ENCODE measurements around the gene CMSS1.

Gene CMSS1

DNA sequence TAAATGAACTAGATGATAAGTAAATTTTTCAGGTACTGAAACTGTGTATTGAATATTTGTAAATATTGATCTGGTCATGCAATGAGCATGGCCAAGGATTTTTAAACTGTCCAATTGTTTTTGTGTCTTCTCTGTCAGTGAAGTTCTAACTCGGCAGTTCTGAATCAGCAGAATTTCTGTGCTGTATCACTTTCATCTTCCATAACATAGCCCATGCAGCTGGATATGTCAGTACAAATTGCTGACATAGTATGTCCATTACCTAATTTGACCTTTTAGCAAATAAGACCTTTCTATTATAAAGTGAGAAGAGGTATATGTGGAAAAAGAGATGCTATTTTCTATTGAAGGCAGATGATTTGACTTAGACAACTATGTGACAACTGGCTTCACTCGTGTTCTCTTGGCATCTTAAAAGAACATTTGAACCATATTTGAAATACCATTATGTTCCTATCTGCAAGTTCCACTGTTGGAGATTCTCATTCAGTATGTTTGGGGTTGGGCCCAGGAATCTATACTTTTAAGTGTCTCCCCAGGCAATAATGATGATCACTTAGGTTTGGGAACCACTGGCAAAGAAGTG is 90.4 kb downstream of the CMSS1 start:
- DNase-seq: no peak

DNA sequence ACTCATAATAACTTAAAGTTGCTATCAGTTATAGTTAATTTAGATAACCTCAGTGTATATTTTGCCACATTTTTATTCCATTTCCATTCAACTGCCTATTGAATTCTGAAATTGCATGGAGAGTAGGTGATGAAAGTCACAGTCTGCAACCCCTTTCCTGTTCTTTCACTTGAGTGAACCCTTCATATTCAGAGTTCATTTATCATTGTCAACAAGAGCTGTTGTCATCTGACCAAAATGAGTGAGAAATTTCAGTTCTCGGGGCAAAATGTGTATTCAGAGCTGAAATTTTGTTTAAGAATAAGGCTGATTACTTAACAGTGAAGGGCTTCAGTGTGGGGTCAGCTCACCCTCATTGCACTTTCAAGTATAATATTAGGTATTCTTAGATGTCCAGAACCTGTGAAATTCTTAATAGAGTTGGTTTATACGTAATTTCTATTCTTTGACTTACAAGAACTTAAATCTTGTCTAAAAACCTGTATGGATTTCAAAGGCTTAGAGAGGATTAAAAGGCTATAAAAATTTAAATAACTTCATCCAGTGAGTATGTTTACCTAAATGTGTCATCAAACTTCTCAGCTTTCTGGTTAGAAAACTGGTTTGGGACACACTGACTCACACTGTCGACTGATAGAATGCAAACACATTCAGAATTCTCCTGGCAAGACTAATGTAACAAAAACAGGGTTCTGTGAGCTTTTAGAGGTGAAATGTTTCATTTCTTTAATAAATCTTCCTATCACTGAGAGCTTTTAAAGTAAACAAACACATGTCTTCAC is 92.2 kb downstream of the CMSS1 start:
- DNase-seq: no peak

DNA sequence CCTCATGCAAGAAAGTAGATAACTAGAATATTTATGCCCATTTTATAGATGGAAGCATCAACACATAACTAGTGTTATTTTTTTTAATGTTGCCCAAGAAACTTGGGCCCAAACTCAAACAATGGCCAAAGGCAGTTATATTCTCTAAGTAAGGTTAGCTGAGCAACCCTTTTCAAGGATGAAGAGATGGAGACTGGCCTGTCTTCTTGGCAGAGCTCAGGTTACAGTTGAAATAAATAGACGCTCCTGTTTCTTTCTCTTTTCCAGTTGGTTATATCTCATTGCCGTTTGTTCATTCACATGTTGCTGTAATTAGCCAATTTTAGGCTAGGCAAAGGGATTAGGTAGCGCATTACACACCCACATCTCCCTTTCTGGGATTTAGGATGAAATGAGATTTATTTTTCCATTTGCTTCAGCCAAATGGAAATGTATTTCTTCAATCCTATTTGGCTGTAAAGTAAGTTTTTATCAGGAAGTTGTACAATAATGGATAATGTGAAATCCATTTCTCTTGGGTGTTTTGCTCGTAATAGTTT is 93.2 kb downstream of the CMSS1 start:
- DNase-seq: no peak

DNA sequence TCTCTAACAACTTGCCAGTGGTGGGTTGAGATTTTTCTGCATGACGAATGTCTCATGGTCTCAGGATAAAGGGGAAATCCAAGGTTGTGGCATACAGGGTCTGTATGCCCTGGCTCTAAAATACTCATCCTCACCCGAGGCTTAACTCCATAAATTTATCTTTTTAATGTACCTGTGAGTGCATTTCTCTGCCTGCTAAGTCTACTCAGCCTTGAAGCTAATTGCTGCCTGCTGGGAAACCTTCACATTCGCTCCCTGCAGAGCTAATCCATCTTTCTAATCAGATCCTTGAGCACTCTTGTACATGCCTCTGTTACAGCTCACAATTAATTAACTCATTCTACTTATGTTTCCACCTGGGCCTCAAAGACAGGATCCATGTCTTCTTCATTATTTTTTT is 93.8 kb downstream of the CMSS1 start:
- no peak for DNase-seq

DNA sequence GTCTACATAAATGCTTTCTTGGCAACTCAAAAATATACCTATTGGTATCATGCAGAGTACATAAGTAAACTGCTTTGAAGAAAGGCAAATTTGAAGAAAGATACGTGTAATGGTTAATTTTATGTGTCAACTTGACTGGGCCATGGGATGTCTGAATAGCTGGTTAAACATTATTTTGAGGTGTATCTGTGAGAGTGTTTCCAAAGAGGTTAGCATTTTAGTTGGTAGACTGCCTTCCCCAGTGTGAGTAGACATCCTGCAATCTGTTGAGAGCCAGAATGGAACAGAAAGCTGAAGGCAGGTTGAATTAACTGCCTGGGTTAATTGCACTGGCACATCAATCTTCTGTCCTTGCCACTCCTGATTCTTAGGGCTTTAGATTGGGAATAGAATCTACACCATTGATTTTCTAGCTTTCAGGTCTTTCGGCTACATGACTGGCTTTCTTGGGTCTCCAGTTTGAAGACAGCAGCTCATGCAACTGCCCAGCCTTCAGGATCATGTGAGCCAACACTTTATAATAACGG is 98.3 kb downstream of the CMSS1 start:
- no peak for DNase-seq

DNA sequence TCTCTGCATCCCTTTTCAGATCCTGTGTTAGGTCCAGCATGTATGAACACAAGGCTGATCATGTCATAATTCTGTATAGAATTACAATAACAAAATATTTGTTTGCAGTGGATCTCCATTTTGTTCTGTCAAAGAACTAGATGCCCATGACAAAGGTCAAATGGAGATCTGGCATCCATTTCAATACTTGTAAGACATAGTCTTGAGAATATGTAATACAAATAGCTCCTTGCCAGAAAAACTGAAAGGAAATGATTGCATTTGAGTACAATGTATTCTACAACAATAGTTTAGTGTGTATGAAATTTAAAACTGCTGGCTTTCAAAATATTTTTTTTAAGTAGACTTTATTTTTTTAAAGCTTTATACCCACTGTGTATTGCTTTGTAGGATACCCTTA is 101.1 kb downstream of the CMSS1 start:
- DNase-seq: no peak

DNA sequence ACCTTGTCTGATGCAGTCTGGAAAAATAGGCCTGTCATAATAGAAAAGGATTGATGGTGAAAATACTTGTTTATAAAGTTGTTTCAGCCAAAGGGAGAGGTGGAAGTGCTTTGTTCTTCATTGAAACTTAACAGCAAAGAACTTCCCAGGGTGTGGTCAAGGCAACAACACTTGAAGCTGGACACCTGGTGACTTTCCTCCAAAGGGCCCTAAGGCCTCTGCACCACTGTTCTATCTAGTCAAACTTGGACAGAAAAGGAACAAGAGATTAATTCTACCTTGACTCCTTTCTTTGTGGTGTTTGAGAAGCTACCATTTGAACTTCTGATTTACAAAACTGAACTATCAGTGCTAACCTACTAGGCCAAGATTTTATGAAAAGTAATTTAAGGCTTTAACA is 102.0 kb downstream of the CMSS1 start:
- DNase-seq: no peak

DNA sequence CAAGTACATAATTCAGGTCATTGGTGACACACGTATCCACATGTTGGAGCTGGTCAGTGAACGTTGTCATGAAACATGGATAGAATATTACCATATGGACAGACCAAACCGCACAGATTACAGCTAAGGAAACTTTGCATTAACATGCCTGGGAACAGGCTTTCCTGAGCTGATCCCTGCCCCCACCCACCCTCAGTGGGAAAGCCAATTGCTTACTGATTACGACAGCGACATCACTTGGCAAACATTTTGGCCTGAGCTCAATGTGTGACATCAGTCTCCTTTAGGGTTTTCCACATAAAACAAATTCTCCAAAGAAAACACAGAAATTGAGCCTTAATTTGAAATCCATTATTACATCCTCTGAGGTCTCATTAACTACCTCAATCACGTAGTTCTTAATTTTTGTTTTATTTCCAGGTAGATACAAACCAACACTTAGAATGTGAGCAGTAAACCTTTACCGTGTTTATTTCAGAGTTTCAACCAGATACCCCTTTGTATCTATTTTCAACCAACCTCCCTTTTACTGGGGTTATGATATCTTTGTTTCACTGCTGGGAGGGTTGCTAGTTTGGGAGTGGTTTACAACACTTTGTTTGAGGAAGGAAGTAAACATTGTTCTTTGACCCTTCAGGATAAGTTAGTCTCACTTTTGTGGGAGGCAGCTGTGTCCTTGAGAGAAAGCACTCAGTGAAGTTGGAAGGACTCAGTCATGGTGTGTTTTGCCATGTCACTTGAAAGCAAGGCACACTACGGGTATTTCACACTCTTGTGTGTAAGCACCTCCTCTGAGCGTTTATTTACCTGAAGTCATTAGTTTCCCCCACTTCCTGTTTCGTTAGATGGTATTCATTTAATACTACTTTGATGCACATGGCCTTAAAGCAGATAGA is 103.1 kb downstream of the CMSS1 start:
- DNase-seq: peak; percentile 53

DNA sequence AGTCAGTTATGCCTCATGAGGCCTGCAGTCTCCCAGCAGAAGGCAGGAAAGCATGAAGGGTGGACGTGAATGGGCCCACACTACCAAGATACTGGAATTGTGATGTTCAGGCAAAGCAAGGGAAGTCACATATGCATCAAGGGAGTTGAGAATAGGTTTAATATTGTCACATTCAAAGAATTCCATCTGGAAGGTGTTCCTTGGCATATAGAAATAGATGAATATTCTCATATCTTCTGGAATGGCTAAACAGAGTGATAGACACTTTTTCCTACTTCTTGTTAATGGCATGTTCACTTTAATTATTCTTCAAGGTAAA is 103.7 kb downstream of the CMSS1 start:
- DNase-seq: no peak

DNA sequence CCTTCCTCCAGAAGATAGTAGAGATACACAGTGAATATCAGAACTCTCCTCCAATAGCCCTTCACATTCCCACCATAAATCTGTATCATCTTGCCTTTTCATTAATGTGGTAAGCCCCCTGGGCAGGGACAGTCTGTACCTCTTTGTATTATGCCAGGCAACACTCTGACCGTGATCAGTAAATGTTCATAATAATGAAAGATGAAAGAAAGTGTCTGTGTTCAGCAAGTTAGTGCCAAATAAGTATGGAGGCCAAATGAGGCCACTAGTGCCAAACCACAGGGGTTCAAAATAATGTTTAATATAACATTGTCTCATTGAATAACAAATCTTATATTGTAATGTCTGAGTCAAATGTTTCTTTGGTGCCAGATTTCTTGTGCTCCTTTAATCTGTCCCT is 104.3 kb downstream of the CMSS1 start:
- DNase-seq: no peak

DNA sequence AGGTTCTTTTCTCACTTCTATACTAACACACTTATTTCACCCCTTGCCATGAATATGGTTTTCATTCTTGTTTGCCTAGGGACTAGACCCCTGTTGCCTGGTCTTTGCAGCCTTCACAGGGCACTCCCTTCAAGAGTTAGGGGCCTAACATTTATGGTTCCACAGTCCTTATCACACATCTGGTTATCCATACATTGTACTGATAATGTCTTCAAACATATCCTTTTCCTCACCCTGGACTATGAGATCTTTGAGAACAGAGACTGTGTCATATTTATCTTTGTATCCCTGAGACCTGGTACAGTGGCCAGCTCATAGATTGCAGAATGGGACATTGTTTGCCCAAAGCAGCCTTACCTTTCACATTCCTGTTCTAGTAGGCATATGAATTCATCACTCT is 106.2 kb downstream of the CMSS1 start:
- DNase-seq: no peak

DNA sequence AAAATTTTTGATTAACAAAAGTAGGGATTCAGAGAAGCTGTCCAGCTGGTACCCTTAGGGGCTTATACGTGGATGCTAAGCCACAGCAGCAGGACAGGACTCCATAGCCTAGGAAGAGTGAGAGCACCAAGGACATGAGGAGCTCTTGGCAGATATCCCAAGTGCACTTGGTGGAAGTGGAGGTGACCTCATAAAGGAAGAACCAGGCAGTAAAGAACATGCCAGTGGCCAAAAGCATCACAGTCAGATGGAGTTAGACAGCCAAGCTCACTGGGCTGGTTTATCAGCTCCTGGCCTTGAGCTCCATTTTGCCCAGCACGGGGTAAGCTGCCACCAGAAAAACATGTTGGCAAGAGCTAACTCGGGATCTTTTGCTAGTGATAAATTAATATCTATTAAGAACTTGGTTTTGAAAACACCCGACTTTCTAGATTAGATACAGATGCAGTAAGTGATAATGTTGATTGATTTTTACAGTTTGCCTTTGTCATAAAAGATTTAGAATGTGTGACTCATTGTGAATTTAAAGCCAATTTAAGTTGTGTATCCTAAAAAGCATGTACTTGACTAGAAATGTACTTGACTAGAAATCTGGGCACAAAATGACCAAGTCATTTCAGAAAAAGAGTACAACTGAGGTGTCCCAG is 108.0 kb downstream of the CMSS1 start:
- peak; percentile 10 for DNase-seq

DNA sequence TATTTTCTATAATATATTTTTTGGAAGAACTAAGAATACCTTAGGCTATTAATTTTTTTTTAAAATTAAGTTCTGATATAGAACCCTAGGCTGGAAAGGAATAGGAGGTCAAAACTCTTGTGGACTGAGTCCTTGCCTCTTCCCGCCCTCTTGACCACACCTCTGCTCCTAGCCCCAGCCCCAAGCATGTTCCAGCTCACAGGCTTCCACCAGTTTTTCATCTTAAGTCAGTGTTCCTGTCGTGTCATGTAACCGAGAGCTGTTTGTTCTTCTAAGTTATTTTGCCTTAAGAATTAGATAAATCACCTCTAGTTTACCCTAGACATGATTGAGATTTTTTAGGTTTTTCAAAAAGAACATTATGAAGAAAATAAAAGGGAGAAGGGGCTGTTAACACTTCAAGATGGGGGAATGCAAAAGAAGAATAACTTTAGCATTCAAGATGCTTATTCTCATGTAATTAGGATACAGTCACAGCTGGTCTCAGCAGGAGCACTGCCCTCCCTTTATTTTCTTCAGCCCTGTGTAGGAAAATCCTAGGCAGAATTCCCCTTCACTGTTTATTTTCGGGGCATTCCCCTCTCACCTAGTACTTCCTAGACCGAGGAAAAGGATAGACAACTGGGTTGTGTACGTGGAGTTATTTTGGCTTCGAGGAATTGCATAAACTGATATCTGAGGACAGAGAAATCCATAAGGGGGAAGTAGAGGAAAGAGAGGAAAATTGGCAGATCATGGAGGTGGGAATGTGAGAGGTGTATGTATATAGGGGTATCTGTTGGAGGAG is 110.2 kb downstream of the CMSS1 start:
- no peak for DNase-seq

DNA sequence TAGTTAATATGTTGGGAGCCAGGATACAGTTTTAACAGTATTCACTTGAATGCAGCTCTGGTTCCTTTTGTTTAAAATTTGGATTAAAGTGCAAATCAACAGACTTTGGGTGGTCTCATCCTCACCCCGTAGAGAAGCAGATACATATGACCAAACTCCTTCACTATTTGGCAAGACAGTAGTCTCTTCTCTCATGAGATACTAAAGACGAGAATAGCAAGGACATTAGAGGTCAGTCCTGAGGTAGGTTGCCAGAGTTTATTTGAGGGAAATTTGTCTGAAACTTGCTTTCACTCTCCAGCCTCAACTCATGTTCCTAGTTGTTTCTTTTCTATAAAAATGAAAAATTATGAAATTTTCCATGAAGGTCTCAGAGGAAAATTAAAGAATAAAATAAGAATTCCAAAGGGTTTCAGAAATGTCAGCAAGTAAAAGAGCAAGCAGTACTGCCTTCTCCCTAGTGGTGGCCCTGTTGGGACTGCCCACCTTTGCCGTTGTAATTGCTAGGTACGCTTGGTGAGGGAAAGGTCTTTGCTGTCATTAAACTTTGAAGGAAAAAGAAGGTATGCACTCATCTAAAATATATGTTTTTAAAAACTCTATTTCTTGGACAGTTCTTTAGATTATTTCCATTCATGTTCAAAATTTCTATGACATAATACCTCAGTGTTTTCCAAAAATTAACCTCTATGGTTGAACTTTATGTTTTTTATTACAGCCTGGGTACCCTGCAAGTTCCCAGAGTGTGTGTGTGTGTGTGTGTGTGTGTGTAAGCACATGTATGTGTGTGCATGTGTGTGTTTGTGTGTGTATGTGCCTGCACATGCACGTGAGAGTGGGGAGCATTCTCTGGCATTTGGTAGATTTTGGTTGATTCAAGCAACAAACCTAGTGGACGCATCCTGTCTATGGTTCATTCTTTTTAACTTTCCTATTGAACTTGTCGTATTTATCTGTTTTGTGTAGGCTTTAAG is 111.4 kb downstream of the CMSS1 start:
- no peak for DNase-seq

DNA sequence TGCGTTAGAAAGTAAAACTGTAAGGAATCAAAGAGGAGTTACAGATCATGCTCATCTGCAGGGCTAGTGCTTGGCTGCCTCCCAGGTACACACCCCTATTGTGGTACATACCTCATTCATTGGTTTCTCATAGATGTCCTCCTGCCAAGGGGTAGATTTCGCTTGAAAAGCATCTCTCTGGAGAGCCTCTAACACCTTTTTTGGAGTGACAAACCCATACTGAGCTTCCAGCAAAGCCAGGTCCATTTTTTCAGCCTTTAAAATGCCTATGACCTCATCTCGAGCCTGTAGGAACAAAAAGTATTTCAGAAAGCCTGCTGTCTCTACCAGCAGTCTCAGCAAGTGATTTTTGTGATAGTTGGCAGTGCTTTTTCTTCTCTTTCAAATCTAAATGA is 112.1 kb downstream of the CMSS1 start:
- DNase-seq: peak; percentile 34

DNA sequence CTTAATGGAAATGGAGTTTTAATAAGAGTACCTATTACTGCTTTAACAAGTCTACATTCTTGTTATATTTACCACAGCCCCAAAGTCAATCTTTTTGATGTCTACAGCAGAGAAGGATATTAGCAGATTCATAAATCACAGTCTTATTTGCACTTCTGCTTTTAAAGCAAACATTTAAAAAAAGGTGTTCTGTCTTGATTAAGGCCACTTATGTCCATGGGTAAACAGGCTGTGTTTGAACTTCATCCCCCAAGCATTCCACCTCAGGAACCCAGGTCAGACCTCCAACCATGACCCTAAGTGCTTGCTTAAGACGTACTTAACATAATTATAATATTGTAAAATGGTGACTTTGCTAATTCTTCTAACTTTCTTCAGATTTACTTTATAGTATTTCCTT is 113.4 kb downstream of the CMSS1 start:
- DNase-seq: no peak

DNA sequence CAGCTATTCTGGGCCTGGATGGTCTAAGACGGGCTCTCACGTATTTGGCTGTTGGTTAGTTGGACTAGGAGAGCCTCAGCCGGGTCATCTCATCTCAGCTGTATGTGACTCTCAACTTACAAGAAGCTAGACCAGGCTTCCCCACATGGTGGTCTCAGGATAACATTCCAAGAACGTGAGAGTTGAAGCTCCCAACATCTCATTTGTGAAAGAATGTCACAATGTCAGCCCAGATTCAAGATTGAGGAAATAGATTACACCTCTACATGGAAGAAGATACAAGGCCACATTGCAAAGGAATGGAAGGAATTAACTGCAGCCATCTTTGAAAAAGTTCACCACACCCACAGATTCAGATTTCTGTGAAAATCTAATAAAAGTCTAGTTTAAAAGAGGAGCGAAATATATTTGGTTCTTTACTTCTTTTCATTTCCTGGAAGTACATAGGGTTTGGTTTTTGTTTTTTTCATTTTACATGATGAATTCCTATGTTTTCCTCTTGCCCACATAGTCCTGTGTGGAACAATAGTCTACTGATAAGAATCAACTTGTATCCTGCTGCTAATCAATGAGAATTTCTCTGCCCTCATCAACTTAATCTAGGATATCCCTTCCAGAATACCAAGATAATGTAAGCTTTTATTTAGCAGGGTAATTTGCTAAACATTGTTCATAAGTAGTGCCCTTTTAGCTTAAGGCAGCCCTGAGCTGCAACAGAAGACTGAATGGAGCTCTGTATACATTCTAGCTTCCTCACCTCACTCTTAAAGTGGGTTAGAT is 116.5 kb downstream of the CMSS1 start:
- no peak for DNase-seq

DNA sequence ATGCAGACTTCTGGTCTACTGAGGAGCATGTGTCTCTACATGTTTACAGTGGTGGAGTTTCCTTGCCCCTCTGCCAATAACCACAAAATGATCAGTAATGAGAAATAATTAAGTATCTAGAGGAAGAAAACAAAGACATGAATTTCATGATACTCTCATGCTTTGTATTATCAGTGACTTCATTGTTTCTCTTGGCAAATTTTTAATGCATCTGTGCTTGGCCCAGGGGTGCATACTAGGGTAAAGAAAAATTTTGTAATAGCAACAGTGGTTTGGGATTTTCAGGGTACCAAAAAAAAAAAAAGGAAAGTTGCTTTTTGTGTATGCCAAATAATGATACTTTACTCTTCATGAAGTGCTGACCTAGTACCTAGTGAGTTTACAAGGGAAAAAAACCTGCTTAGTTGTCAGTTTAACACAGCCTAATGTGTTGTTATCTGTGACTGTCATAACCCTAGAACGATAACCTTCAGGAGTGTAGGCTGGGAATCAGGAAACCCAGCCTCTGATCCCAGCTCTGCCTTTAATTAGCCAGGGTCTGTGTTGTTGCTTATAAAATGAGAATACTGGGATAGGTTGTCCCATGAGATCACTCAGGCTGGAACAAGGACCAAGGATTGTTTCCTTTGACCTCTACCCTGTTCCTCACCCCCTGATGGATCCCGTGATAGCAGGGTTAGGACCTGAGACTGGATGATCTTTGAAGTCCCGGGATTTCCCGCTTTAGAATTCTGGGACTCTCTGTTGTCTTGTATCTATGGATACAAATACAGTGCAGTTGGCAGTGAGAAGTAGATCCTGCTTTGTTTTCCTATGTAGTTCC is 117.5 kb downstream of the CMSS1 start:
- DNase-seq: no peak

DNA sequence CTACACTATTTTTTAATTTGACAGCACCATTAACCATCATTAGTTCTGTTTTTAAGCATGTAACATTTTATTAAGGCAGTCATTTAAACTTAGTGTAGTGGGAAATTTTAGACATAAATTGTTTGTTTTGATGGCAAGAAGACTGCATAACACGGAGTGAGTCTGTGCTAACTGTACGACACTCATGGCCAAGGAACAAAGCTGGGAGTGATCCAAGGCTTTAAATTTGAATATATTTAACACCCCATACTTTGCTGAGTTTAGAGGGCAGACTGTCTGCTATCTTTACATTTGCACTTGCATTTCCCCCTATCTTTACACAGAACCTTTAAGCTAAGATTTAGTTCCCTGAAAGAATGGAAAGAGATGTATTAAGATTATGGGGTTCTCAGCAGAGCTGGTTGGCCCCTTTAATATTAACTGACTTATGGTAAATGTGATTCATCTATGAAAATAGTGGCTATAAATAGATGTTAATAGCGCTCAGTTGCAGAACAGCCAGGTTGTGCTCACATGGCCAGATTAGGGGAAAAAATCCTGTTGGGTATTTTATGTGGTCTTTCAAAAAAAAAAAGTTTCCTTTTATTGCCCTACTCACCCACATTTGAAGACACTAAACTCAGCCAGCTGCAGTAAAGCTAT is 120.7 kb downstream of the CMSS1 start:
- peak; percentile 34 for DNase-seq
